GM18951 (cell line): ENCODE measurements around the gene KCNA1.
"Not testable (repeated sequence)": the region's sequence is repeated elsewhere in the genome, so short reads cannot be mapped to it uniquely, and the experiment has no call there.

Experiments used
- POLR2A ChIP-seq: IDR thresholded peaks from 4 replicates; pipeline ENCODE4 v1.6.1; 2011; ENCODE audit warnings: mild to moderate bottlenecking; ENCODE audit not compliant: insufficient read length, insufficient read depth; ENCODE audit errors: extremely low read depth
- in situ Hi-C: fragments of 300-500 bp; cut with MboI; formaldehyde crosslinking; loops from one replicate; pipeline ENCODE4 v1.12.0; 2022; ENCODE audit warnings: low sequenced_read_pairs, mixed read lengths, inconsistent platforms; ENCODE audit not compliant: unreplicated experiment

KCNA1 gene

GRCh38 chr12:4909734-4910501 is at the start of gene KCNA1:
Gene KCNA1, plus strand, starts transcription at chr12:4909905. Its CDS starts 1,474 bp downstream, at chr12:4911379.
- TF ChIP-seq POLR2A: no peak
- in situ Hi-C loops: no loop called here

GRCh38 chr12:4860741-4861140 is 49.0 kb upstream of the KCNA1 start:
- in situ Hi-C loops: loop anchor here (10.0 kb wide), 1 partner anchor 134 kb away; no protein-coding TSS in a partner anchor
- no peak for TF ChIP-seq POLR2A

DNA sequence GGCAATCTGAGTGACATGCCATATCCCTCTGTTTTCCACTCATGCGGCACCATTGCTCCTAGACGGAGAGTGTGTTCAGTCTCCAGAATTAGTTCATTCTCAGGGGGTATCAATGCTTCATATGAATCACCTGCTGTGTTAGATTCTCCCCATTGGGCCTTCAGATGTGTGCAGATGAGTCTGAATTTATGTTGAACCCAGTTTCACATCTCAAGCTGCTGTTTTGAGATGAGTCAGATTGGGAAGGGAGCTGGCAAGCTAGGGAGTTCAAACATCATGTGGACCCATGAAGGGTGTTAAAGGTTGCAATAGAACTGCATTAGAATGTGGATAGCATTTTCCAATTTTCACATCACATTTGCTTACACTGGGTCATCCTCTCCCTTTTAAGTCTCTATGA is 46.9 kb upstream of the KCNA1 start:
- in situ Hi-C loops: loop anchor here (10.0 kb wide), 1 partner anchor 132 kb away; no protein-coding TSS in a partner anchor

DNA sequence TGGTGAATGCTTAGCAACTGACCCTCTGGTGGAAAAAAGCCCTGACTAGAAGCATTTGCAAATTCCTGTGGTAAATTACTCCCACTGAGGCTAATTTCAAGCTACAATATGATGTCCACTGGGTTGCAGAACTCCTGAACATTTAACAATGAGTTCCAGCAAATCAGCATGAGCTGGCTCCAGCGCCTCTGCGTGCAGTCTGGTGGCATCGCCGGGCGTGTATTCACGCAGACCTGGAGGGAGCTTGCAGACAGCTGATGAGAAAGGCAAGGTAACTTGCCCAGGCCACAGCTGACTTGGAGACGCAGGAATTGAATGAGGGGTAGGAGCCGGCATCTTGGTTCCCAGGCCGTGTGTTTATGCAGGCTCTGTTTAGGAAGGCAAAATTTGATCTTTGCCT is 45.1 kb upstream of the KCNA1 start:
- in situ Hi-C loops: loop anchor here (10.0 kb wide), 1 partner anchor 130 kb away; no protein-coding TSS in a partner anchor
- no peak for TF ChIP-seq POLR2A

More for the DNA sequence above, 46.9 kb upstream of the KCNA1 start:
- no peak for TF ChIP-seq POLR2A

DNA sequence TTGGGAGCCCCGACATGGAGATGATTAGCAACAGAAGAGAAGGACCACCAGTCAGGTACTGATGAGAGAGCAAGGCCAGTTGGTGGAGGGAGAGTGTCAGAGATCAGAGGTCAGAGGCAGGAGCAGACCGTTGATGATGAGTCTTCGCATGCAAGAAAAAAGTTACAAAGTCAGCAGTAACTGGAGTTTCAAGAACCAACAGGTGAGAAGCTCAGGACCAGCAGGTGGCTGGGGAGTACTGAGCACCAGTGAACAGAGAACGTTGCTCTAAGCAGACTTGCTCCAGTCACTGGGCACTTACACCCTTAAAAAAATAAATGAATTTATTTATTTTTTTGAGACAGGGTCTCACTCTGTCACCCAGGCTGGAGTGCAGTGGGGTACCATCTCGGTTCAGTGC is 44.5 kb upstream of the KCNA1 start:
- in situ Hi-C loops: loop anchor here (10.0 kb wide), 1 partner anchor 130 kb away; no protein-coding TSS in a partner anchor
- TF ChIP-seq POLR2A: no peak

- TF ChIP-seq POLR2A: no peak
- in situ Hi-C loops: loop anchor here (10.0 kb wide), 1 partner anchor 129 kb away; no protein-coding TSS in a partner anchor
Observed at GRCh38 chr12:4866299-4866698, 43.4 kb upstream of the KCNA1 start.

DNA sequence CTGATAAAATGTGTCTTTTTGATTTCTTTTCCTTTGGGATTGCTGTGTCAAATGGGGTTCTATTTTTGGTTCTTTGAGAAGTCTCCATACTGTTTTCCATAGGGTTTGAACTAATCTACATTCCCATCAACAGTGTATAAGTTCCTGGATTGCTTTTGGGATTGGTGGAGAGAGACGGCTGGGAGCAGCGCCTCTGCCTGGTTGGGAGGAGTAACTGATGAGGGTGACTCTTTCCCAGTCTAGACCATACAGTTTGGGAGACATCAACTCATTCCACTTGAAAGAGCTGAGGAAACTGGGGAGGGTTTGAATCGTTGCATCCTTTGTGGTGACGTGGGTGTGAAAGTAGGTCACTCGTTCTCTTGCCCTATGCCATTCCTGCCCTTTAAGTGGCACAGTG is 42.3 kb upstream of the KCNA1 start:
- TF ChIP-seq POLR2A: no peak
- in situ Hi-C loops: loop anchor here (10.0 kb wide), 1 partner anchor 127 kb away; no protein-coding TSS in a partner anchor

DNA sequence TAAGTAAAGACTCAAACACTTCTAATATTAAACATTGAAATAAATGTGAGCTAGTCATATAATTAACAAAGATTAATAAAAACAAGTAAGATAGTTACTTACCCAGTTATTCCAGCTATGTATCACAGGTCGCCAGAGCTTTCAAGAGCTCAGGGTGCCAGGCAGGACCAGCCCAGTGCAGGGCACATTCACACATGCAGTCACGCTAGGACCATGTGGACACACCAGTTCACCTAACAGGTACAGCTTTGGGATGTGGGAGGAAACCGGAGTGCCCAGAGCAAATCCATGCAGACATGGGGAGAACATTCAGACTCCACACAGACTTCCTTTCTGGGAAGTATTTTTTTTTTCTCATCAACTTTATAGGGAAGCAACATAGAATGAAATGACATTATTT is 39.3 kb upstream of the KCNA1 start:
- in situ Hi-C loops: no loop called here
- TF ChIP-seq POLR2A: no peak

DNA sequence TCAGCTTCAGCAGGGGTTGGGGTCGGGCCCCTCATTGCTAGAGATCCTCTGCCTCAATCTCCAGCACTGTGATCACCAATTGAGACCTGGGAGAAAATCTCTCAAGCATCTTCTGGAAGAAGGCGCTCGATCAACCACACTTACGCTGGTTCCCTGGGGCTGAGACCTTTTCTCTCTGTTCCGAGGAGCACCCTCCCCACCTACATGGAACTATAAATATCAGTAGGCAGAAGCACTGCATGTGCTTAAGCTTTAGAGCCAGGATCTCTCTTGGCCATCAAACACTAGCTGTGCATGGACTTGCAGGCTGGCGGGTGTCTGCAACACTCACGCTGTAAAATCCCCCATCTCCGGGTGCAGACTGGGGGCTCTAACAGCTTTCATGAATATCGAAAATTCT is 38.2 kb upstream of the KCNA1 start:
- in situ Hi-C loops: no loop called here
- TF ChIP-seq POLR2A: no peak

GRCh38 chr12:4873947-4874346 is 35.8 kb upstream of the KCNA1 start:
- in situ Hi-C loops: no loop called here
- TF ChIP-seq POLR2A: no peak

- in situ Hi-C loops: no loop called here
- TF ChIP-seq POLR2A: no peak
Observed at GRCh38 chr12:4874671-4875070, 35.0 kb upstream of the KCNA1 start.

DNA sequence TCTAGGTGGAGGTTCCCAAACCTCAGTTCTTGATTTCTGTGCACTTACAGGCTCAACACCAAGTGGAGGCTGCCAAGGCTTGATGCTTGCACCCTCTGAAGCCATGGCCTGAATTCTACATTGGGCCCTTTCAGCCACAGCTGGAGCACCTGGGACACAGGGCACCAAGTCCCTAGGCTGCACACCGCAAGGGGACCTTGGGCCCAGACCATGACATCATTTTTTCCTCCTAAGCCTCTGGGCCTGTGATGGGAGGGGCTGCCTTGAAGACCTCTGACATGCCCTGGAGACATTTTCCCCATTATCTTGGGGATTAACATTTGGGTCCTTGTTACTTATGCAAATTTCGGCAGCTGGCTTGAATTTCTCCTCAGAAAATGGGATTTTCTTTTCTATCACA is 30.2 kb upstream of the KCNA1 start:
- in situ Hi-C loops: not testable (repeated sequence)

GRCh38 chr12:4881266-4882064 is 28.2 kb upstream of the KCNA1 start:
- in situ Hi-C loops: no loop called here
- no peak for TF ChIP-seq POLR2A

DNA sequence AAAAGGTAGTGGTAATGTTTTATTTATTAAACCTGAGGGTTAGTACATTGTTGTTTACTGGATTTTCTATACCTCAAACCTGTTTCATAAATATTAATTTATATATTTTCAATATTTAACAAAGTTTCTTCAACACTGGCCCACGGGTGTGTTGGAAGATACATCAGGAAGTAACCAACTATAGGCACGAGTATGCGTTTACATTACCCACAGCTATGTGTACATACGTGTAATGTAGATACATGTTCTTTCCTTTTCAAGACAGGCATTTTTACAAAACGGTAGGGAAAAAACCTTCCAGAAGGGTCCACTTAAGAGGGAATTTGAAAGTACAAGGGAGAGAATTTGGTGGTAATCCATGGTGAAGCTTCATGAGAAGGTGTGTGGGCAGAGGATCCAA is 17.8 kb upstream of the KCNA1 start:
- in situ Hi-C loops: no loop called here
- TF ChIP-seq POLR2A: no peak

DNA sequence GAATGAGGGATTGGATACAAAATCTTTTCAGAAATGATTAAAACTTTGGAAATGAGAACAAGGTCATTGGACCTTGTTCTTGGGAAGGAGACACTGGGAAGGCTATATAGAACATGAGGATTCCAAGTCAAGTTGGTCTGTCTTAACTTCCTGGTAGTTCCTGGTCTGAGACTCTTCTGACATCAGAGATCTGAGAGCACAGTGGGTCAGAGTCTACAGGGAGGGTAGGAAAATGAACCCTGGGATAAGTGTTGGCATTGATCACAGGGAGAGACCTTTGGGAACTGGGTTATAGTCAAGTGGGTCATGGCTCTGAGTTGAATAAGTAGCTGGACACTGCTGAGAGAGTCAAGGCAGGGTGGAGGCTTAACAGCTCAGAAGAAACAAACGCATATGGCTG is 17.3 kb upstream of the KCNA1 start:
- TF ChIP-seq POLR2A: no peak
- in situ Hi-C loops: no loop called here
